Stimulated activated naive B cell treated with anti-CD40 and anti-IgM and Interleukin-4, amounts not matched to agents 10 μg/mL and 1 μg/mL and 100 μg/mL, for 72 hours (primary cell): Measurements from ENCODE around the gene CCRL2.
A peak's percentile ranks its signal among the peaks of the same experiment; 100 is the strongest.

Source experiments
- ATAC-seq, 2 donors: fragments of 150-1000 bp; cut with Tn5 transposase; replicated peaks; 2 replicates each; pipeline ENCODE4 v1.10.0; 2021; ENCODE audit warnings: moderate library complexity in 1 of 2
- DNase-seq: peaks from one replicate; pipeline ENCODE4 v3.0.0; 2021
- H3K27ac Mint-ChIP-seq: one replicate; pipeline ENCODE4 v1.8.0; 2022; ENCODE audit warnings: mild to moderate bottlenecking, mixed read lengths
- H3K27me3 Mint-ChIP-seq, 2 donors: one replicate each; pipeline ENCODE4 v1.8.0; 2022; ENCODE audit warnings: mixed read lengths in 2 of 2
- H3K36me3 Mint-ChIP-seq, 2 donors: one replicate each; pipeline ENCODE4 v1.8.0; 2022; ENCODE audit warnings: mixed read lengths in 2 of 2, mild to moderate bottlenecking in 1 of 2
- H3K4me1 Mint-ChIP-seq, 2 donors: one replicate each; pipeline ENCODE4 v1.8.0; 2022; ENCODE audit warnings: mixed read lengths in 2 of 2, mild to moderate bottlenecking in 1 of 2
- H3K4me3 Mint-ChIP-seq, 2 donors: one replicate each; pipeline ENCODE4 v1.8.0; 2022; ENCODE audit warnings: mild to moderate bottlenecking in 2 of 2, mixed read lengths in 2 of 2, moderate library complexity in 1 of 2
- H3K9me3 Mint-ChIP-seq, 2 donors: one replicate each; pipeline ENCODE4 v1.8.0; 2022; ENCODE audit warnings: mixed read lengths in 2 of 2, mild to moderate bottlenecking in 1 of 2

CCRL2 gene

GRCh38 chr3:46440531-46441294, 33.7 kb downstream of the CCRL2 start:
- Mint-ChIP-seq H3K4me3 (peak overlapping the region; percentile 22 to 25), H3K27ac (peak overlapping the region; percentile 89), H3K4me1 (peaks cover 15 to 39% of the 10 kb centered on the region in 2 donors), H3K9me3 (peaks cover 0 to 1% of the 10 kb centered on the region in 2 donors), H3K27me3 (no peaks in the 10 kb centered on the region), H3K36me3 (no peaks in the 10 kb centered on the region)
- ATAC-seq (peak; percentile 98), DNase-seq (peak; percentile 46)

- no peaks in the 10 kb centered on the region for H3K27me3 Mint-ChIP-seq
- peaks cover 0 to 1% of the 10 kb centered on the region in 2 donors for H3K9me3 Mint-ChIP-seq
- H3K4me3 Mint-ChIP-seq, result no peak overlapping the region
- peaks cover 18 to 47% of the 10 kb centered on the region in 2 donors for H3K4me1 Mint-ChIP-seq
- DNase-seq (no peak), ATAC-seq (no peak)
- H3K27ac Mint-ChIP-seq, result no peak overlapping the region
- H3K36me3 Mint-ChIP-seq, result no peaks in the 10 kb centered on the region
Measured at GRCh38 chr3:46442576-46443530, 35.8 kb downstream of the CCRL2 start.

GRCh38 chr3:46447228-46447985, 40.3 kb downstream of the CCRL2 start:
- no peak overlapping the region for H3K4me3 Mint-ChIP-seq
- DNase-seq, result no peak
- no peak overlapping the region for H3K27ac Mint-ChIP-seq
- ATAC-seq, result peak in 1 of 2 donors; percentile 45
- H3K27me3 Mint-ChIP-seq, result peaks cover 4 to 24% of the 10 kb centered on the region in 2 donors
- no peaks in the 10 kb centered on the region for H3K36me3 Mint-ChIP-seq
- no peaks in the 10 kb centered on the region for H3K9me3 Mint-ChIP-seq
- H3K4me1 Mint-ChIP-seq, result peaks cover 2 to 8% of the 10 kb centered on the region in 2 donors

GRCh38 chr3:46448721-46449120, 41.7 kb downstream of the CCRL2 start:
- DNase-seq, result no peak
- Mint-ChIP-seq H3K4me3 (no peak overlapping the region), H3K36me3 (no peaks in the 10 kb centered on the region), H3K27me3 (peaks cover 4 to 24% of the 10 kb centered on the region in 2 donors), H3K4me1 (peaks cover 2 to 8% of the 10 kb centered on the region in 2 donors), H3K27ac (no peak overlapping the region), H3K9me3 (no peaks in the 10 kb centered on the region)
- ATAC-seq, result no peak

GRCh38 chr3:46449755-46450552, 42.9 kb downstream of the CCRL2 start:
- no peak overlapping the region for H3K27ac Mint-ChIP-seq
- no peaks in the 10 kb centered on the region for H3K9me3 Mint-ChIP-seq
- no peak for DNase-seq
- no peak for ATAC-seq
- H3K4me1 Mint-ChIP-seq, result peaks cover 2 to 8% of the 10 kb centered on the region in 2 donors
- no peak overlapping the region for H3K4me3 Mint-ChIP-seq
- H3K36me3 Mint-ChIP-seq, result no peaks in the 10 kb centered on the region
- H3K27me3 Mint-ChIP-seq, result peaks cover 9 to 29% of the 10 kb centered on the region in 2 donors

GRCh38 chr3:46453526-46454208, 46.6 kb downstream of the CCRL2 start:
- Mint-ChIP-seq H3K36me3 (no peaks in the 10 kb centered on the region), H3K27me3 (peaks cover 9 to 28% of the 10 kb centered on the region in 2 donors)
- no peak for DNase-seq

GRCh38 chr3:46454209-46454595, 47.1 kb downstream of the CCRL2 start:
- peaks cover 9 to 23% of the 10 kb centered on the region in 2 donors for H3K27me3 Mint-ChIP-seq
- no peak for ATAC-seq
- no peak for DNase-seq
- no peak overlapping the region for H3K27ac Mint-ChIP-seq
- H3K36me3 Mint-ChIP-seq, result no peaks in the 10 kb centered on the region
- H3K4me1 Mint-ChIP-seq, result no peaks in the 10 kb centered on the region
- H3K4me3 Mint-ChIP-seq, result no peak overlapping the region
- no peaks in the 10 kb centered on the region for H3K9me3 Mint-ChIP-seq

More at GRCh38 chr3:46453526-46454208, 46.6 kb downstream of the CCRL2 start:
- ATAC-seq, result no peak
- no peak overlapping the region for H3K4me3 Mint-ChIP-seq
- H3K27ac Mint-ChIP-seq, result no peak overlapping the region
- H3K9me3 Mint-ChIP-seq, result no peaks in the 10 kb centered on the region
- H3K4me1 Mint-ChIP-seq, result no peaks in the 10 kb centered on the region

- H3K4me3 Mint-ChIP-seq, result no peak overlapping the region
- H3K4me1 Mint-ChIP-seq, result no peaks in the 10 kb centered on the region
- H3K9me3 Mint-ChIP-seq, result no peaks in the 10 kb centered on the region
- H3K27me3 Mint-ChIP-seq, result peaks cover 12 to 22% of the 10 kb centered on the region in 2 donors
- no peak overlapping the region for H3K27ac Mint-ChIP-seq
- DNase-seq (no peak), ATAC-seq (no peak)
- H3K36me3 Mint-ChIP-seq, result no peaks in the 10 kb centered on the region
Measured at GRCh38 chr3:46454606-46455005, 47.5 kb downstream of the CCRL2 start.

- no peak for ATAC-seq
- H3K4me3 Mint-ChIP-seq, result no peak overlapping the region
- H3K9me3 Mint-ChIP-seq, result peaks cover 0 to 4% of the 10 kb centered on the region in 2 donors
- peaks cover 0 to under 1% of the 10 kb centered on the region in 2 donors for H3K36me3 Mint-ChIP-seq
- no peak overlapping the region for H3K27ac Mint-ChIP-seq
- no peak for DNase-seq
- no peaks in the 10 kb centered on the region for H3K4me1 Mint-ChIP-seq
- H3K27me3 Mint-ChIP-seq, result peaks cover 21 to 28% of the 10 kb centered on the region in 2 donors
Measured at GRCh38 chr3:46455231-46456115, 48.4 kb downstream of the CCRL2 start.

GRCh38 chr3:46456118-46456517, 49.1 kb downstream of the CCRL2 start:
- Mint-ChIP-seq H3K27ac (no peak overlapping the region), H3K9me3 (peaks cover 0 to 5% of the 10 kb centered on the region in 2 donors), H3K4me1 (no peaks in the 10 kb centered on the region), H3K27me3 (peaks cover 23 to 26% of the 10 kb centered on the region in 2 donors), H3K36me3 (peaks cover 0 to 3% of the 10 kb centered on the region in 2 donors), H3K4me3 (no peak overlapping the region)
- DNase-seq (no peak), ATAC-seq (no peak)
